ENCODE measurements around the gene CCDC102A. TPM values are rescaled to one million over a fixed set of nuclear protein-coding genes. Genes with fewer than 3 reads are reported as not detected.

CCDC102A gene
- total RNA-seq, 1 experiment from 2014 or later: 4.5 TPM

DNA sequence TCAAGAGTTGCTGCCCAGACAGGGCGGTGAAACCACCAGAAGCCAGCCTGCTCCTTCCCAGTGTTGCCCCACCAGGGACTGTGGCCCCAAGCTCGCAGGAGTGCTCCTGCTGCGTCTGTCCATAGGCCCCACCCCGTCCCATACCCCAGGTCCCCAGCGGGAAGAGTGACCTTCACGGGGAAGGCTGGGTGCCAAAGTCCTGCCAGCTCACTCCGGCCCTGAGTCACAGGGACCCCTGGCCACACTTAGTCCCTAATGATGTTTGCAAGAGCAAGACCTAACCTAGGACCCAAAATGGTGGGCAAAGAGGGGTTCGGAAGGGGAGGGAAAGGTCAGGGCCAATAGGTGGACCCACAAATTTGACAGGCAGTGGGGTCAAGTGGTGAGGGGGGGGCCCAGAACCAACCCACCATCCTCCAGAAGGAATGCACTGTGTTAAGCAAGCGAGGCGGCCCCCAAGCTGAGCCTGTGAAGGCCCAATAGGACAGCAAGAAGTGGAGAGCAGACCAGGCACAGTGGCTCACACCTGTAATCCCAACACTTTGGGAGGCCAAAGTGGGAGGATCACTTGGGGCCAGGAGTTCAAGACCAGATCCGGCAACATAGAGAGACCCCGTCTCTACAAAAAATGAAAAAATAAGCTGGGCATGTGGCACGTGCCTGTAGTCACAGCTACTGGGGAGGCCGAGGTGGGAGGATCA, 53.4 kb downstream of the CCDC102A start (continued):
- TF ChIP-seq SRF (IDR thresholded peaks at IDR 0.05; ENCODE audit: low read depth) (no peak), JUND (IDR thresholded peaks at IDR 0.05) (no peak), EZH2phosphoT487 (IDR thresholded peaks at IDR 0.05; ENCODE audit: borderline replicate concordance) (no peak), EZH2 (IDR thresholded peaks at IDR 0.05) (no peak), SIN3A (IDR thresholded peaks at IDR 0.05; ENCODE audit: low read depth) (no peak), ELF1 (IDR thresholded peaks at IDR 0.05; ENCODE audit: borderline replicate concordance, low read depth) (no peak), CEBPB (IDR thresholded peaks at IDR 0.05; ENCODE audit: low read depth) (no peak), EGR1 (IDR thresholded peaks at IDR 0.05; ENCODE audit: low read depth) (no peak), RAD21 (IDR thresholded peaks at IDR 0.05; ENCODE audit: low read depth) (no peak), POLR2AphosphoS5 (IDR thresholded peaks at IDR 0.05; ENCODE audit: low read depth, low read length) (no peak)
- TF ChIP-seq, protein P1, sequence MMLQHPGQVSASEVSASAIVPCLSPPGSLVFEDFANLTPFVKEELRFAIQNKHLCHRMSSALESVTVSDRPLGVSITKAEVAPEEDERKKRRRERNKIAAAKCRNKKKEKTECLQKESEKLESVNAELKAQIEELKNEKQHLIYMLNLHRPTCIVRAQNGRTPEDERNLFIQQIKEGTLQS (IDR thresholded peaks at IDR 0.05): no peak

- BruUV-seq (replicated peaks): no TSS peak
- Histone ChIP-seq H3K27me3 (ENCODE audit: insufficient read depth, low read length) (no peaks in the 10 kb centered on the region), H3K27ac (ENCODE audit: low read depth, low read length) (no peak overlapping the region), H3K9ac (ENCODE audit: low read length) (no peak overlapping the region), H3K4me3 (replicated peaks in 1 of 2; ENCODE audit: low read depth in 1 of 2, low read length in 2 of 2) (no peak overlapping the region), H4K20me1 (ENCODE audit: insufficient read depth) (no peaks in the 10 kb centered on the region), H3K79me2 (ENCODE audit: insufficient read depth, low read length) (no peaks in the 10 kb centered on the region), H3K4me1 (ENCODE audit: control insufficient read depth in 1 of 2, insufficient read depth in 2 of 2, low read length in 2 of 2) (peaks cover 13 to 34% of the 10 kb centered on the region in 2 experiments), H3K36me3 (ENCODE audit: control insufficient read depth in 1 of 2, insufficient read depth in 2 of 2, low read length in 2 of 2) (no peaks in the 10 kb centered on the region), H3K9me3 (ENCODE audit: control insufficient read depth in 1 of 2, insufficient read depth in 1 of 2, low read depth in 1 of 2, low read length in 2 of 2) (no peaks in the 10 kb centered on the region), H2AFZ (ENCODE audit: low read depth, low read length, poor library complexity, severe bottlenecking) (no peak overlapping the region), H3K9me2 (ENCODE audit: insufficient read depth) (no peaks in the 10 kb centered on the region), H3K4me2 (ENCODE audit: low read length) (no peak overlapping the region)
- no peak for TF ChIP-seq RAD21 (IDR thresholded peaks at IDR 0.05; ENCODE audit: low read depth)
- TF ChIP-seq FOSL1 (IDR thresholded peaks at IDR 0.05; ENCODE audit: low read depth): no peak
- TF ChIP-seq JUND (IDR thresholded peaks at IDR 0.05): no peak
- TF ChIP-seq POLR2A (IDR thresholded peaks at IDR 0.05; ENCODE audit: borderline replicate concordance, extremely low read depth, insufficient read depth, insufficient read length): no peak
- no peak for TF ChIP-seq CBX3 (IDR thresholded peaks at IDR 0.05; ENCODE audit: low read depth)
- no peak for TF ChIP-seq ZFX (IDR thresholded peaks at IDR 0.05)
- no peak for TF ChIP-seq EZH2 (IDR thresholded peaks at IDR 0.05)
- TF ChIP-seq SP1 (IDR thresholded peaks at IDR 0.05; ENCODE audit: low read depth): no peak
- TF ChIP-seq MAX (IDR thresholded peaks at IDR 0.05): no peak
- no peak for TF ChIP-seq YY1 (IDR thresholded peaks at IDR 0.05; ENCODE audit: extremely low read depth, insufficient replicate concordance, low read depth, low read length)
- TF ChIP-seq, protein P1 (IDR thresholded peaks at IDR 0.05): no peak
- TF ChIP-seq TCF7L2 (IDR thresholded peaks at IDR 0.05; ENCODE audit: borderline replicate concordance, extremely low read depth, insufficient read depth, insufficient read length): no peak
- TF ChIP-seq POLR2AphosphoS5 (IDR thresholded peaks at IDR 0.05; ENCODE audit: low read depth, low read length): no peak
- TF ChIP-seq CTCF (IDR thresholded peaks at IDR 0.05 in 2 of 3, conservative IDR thresholded peaks at IDR 0.05 in 1 of 3; ENCODE audit: borderline replicate concordance in 1 of 3, insufficient read depth in 1 of 3, low read depth in 2 of 3, low read length in 2 of 3): no peak
- POLR2A ChIA-PET: no interaction called here
- DNase-seq (ENCODE audit: low read depth, low spot score): no peak
- CTCF ChIA-PET: interaction anchor here (1.6 kb wide), 1 partner anchor 19 kb away, joined by 4 read pairs; the partner anchor contains the start of gene POLR2C
- ATAC-seq: no peak
- intact Hi-C loops (cut with micrococcal nuclease): no loop called here
- RAD21 ChIA-PET (ENCODE audit: low non-redundant PET in 1 of 2, low total read pairs in 2 of 2, uncharacterized antibody in 2 of 2, unreplicated experiment in 2 of 2): no interaction called here
Observed at GRCh38 chr16:57481421-57481820, 55.0 kb downstream of the CCDC102A start.

Data from HCT116 (cell line).